Measurements from ENCODE around the gene PSTPIP2.
"Not testable (repeated sequence)": the region's sequence is repeated elsewhere in the genome, so short reads cannot be mapped to it uniquely, and the experiment has no call there.

PSTPIP2 gene

GRCh38 chr18:45991788-45992187 lies 80.3 kb downstream of the PSTPIP2 start:
- DNase-seq (ENCODE audit: low read depth in 3 of 3): no peak

GRCh38 chr18:45984546-45985235 lies 87.4 kb downstream of the PSTPIP2 start:
- no peak for DNase-seq (ENCODE audit: low read depth in 3 of 3)

GRCh38 chr18:45981821-45982220 lies 90.2 kb downstream of the PSTPIP2 start:
- no peak for DNase-seq (ENCODE audit: low read depth in 3 of 3)

GRCh38 chr18:45980229-45980628 lies 91.8 kb downstream of the PSTPIP2 start:
- no peak for DNase-seq (ENCODE audit: low read depth in 3 of 3)

- DNase-seq (ENCODE audit: low read depth in 3 of 3): no peak
Measured at GRCh38 chr18:45978084-45978483, 94.0 kb downstream of the PSTPIP2 start.

GRCh38 chr18:45976974-45977373 lies 95.1 kb downstream of the PSTPIP2 start:
- DNase-seq (ENCODE audit: low read depth in 3 of 3): no peak

- no peak for DNase-seq (ENCODE audit: low read depth in 3 of 3)
Measured at GRCh38 chr18:45976566-45976965, 95.5 kb downstream of the PSTPIP2 start.

GRCh38 chr18:45974088-45974536 lies 97.9 kb downstream of the PSTPIP2 start:
- peak; percentile 35 to 48 (median 41) for DNase-seq (ENCODE audit: low read depth in 3 of 3)

- DNase-seq (ENCODE audit: low read depth in 3 of 3): peak; percentile 80 to 94 (median 89)
Measured at GRCh38 chr18:45967007-45967706, 104.9 kb downstream of the PSTPIP2 start, which contains the start of gene EPG5. TSS of gene EPG5 (minus strand) at chr18:45967329. CDS start at chr18:45967239, 90 bp downstream.

GRCh38 chr18:45964913-45965312 lies 107.1 kb downstream of the PSTPIP2 start:
- not testable (repeated sequence) for DNase-seq (ENCODE audit: low read depth in 3 of 3)

- no peak for DNase-seq (ENCODE audit: low read depth in 3 of 3)
Measured at GRCh38 chr18:45962866-45963265, 109.2 kb downstream of the PSTPIP2 start.

GRCh38 chr18:45962461-45962860 lies 109.6 kb downstream of the PSTPIP2 start:
- DNase-seq (ENCODE audit: low read depth in 3 of 3): peak in 1 of 3 experiments; percentile 15

- not testable (repeated sequence) for DNase-seq (ENCODE audit: low read depth in 3 of 3)
Measured at GRCh38 chr18:45959484-45959883, 112.6 kb downstream of the PSTPIP2 start.

- DNase-seq (ENCODE audit: low read depth in 3 of 3): no peak
Measured at GRCh38 chr18:45958730-45959129, 113.3 kb downstream of the PSTPIP2 start.

GRCh38 chr18:45958027-45958426 lies 114.0 kb downstream of the PSTPIP2 start:
- no peak for DNase-seq (ENCODE audit: low read depth in 3 of 3)

- no peak for DNase-seq (ENCODE audit: low read depth in 3 of 3)
Measured at GRCh38 chr18:45957100-45957499, 115.0 kb downstream of the PSTPIP2 start.

- no peak for DNase-seq (ENCODE audit: low read depth in 3 of 3)
Measured at GRCh38 chr18:45954070-45954934, 117.8 kb downstream of the PSTPIP2 start.

- no peak for DNase-seq (ENCODE audit: low read depth in 3 of 3)
Measured at GRCh38 chr18:45951016-45951714, 120.9 kb downstream of the PSTPIP2 start.

GRCh38 chr18:45945669-45946068 lies 126.4 kb downstream of the PSTPIP2 start:
- no peak for DNase-seq (ENCODE audit: low read depth in 3 of 3)

GRCh38 chr18:45940724-45941123 lies 131.3 kb downstream of the PSTPIP2 start:
- DNase-seq (ENCODE audit: low read depth in 3 of 3): no peak

- no peak for DNase-seq (ENCODE audit: low read depth in 3 of 3)
Measured at GRCh38 chr18:45939236-45939635, 132.8 kb downstream of the PSTPIP2 start.

Data from stimulated activated CD4-positive, alpha-beta T cell treated with anti-CD3 and anti-CD28 coated beads, TNF-alpha, amount 100 ng/mL, for 24 hours (primary cell).